HK-2 (cell line): ENCODE data around the gene BEGAIN.

Experiments
- DNase-seq: peaks from one replicate; pipeline ENCODE4 v3.0.0-alpha.2; 2018; ENCODE audit not compliant: unreplicated experiment

BEGAIN gene

GRCh38 chr14:100587086-100587762 lies at the start of gene BEGAIN:
Gene BEGAIN (minus strand): TSS chr14:100587417. CDS start chr14:100587290, 127 bp downstream.
- DNase-seq = peak; percentile 49

- DNase-seq = no peak
Measured at GRCh38 chr14:100636559-100636958, 49.3 kb upstream of the BEGAIN start.

GRCh38 chr14:100634026-100634425 lies 46.8 kb upstream of the BEGAIN start:
- no peak for DNase-seq

- no peak for DNase-seq
Measured at GRCh38 chr14:100633406-100633805, 46.2 kb upstream of the BEGAIN start.

GRCh38 chr14:100629696-100630095 lies 42.5 kb upstream of the BEGAIN start:
- no peak for DNase-seq

- no peak for DNase-seq
Measured at GRCh38 chr14:100629098-100629497, 41.9 kb upstream of the BEGAIN start.

DNA sequence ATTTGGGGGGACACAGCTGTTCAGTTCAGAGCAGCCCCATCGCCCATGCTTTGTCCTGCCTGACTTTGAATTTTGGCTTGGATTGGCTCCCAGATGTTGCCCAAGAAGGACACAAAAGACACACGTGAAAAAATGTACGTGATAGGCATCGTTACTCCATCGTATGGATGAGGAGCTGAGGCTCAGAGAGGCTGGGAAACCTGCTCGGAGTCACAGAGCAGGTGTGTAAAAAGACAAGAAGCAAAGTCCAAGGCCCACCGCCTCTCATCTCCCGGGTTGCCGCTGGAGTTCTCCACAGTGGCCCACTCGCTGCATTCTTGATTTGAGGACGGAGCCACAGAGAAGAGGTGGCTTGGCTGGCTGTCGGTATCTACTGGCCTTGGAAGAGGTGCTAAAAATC lies 41.0 kb upstream of the BEGAIN start:
- DNase-seq = no peak

DNA sequence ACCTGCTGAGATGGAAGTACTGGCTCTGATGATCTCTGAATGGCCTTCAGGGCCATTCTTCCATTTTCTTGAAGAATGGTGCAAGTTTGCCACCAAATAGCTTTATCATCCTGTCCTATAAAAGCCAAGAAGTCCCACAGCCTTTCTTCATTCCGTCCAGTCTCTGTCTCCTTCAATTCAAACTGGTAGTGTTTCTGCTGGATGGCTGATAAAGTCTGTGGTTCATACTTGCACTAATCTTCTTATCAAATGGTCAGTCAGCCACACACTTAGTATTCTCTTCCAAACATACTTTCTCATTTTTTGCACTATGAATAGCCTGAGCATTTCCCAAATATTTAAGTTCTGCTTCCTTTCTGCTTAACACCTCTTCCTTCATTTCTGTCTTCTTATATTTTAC lies 39.4 kb upstream of the BEGAIN start:
- DNase-seq = no peak

- DNase-seq = no peak
Measured at GRCh38 chr14:100623961-100624360, 36.7 kb upstream of the BEGAIN start.

- DNase-seq = no peak
Measured at GRCh38 chr14:100623557-100623956, 36.3 kb upstream of the BEGAIN start.

GRCh38 chr14:100622708-100623485 lies 35.7 kb upstream of the BEGAIN start:
- DNase-seq = no peak

DNA sequence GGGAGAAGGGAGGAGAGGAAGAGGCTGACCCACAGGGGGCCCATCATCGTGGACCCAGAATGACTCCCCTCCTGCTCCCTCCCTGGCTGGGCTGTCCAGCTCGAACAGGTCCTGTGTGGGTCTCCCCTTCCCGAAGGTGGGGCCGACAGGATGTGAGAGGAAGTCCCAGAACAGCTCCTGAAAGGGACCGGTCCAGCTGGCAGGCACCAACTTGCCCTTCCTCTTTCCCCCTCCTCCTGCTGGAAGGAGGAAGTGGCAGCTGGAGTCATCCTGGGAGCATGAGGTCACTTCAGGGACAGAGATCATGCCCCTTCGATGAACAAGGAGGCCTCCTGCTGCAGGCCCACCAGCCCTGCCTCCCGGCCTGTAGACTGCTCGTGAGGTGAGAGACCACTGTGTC lies 35.0 kb upstream of the BEGAIN start:
- DNase-seq = no peak

DNA sequence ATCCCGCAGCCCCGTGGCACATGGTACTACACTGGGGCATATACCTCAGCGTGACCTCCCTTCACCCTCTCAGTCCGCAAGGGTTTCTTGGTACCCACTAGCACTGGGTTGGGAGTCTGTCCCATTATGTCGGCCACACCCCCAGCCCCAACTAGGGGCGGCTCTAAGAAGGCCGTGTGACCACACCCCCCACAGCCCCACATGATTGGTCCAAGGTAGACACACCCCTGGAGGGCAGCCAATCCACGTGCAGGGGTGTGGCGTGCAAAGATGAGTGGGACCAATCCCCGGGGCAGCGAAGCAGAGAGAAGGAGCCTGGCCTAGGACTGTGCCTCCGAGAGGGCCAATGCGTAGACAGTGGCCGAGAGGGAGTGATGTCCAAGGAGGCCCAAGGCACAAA lies 34.6 kb upstream of the BEGAIN start:
- no peak for DNase-seq

DNA sequence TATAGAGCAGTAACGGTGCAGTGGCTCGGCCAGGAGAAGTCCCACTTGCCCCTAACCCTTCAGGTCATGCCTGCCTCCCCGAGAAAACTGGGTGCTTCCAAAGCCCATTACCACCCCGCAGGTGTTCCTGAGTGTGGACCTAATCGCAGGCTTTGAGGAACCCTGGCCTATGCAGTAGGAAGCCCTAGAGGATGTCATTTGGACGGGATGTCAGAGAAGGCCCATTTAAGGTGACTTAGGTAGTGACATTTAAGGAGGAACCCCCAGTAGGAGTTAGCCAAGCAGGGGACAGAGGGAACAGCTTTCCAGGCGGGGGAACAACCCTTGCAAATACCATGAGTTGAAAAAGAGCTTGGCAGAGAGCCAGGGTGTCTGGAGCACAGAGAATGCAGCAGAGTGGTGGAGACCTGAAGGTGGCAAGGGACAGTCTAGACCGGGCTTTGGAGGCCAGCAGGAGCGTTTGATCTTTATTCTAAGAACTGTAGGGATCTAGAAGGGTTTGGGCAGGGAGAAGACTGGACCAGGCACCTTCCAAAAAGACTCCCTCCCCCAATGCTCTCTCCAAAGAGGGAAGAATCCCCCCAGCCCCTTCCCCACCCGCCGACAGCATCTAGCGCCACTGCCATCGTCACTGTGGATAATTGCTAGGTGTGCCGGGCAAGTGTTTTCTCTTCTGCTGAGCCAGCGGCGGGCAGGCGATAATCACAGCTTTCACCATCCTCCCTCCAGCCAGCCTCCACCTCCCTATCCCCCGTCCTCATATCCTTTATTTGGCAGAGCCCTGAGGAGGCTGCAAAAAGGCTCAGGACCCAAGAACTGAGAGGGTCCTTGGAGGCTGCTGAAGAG lies 33.3 kb upstream of the BEGAIN start:
- no peak for DNase-seq

DNA sequence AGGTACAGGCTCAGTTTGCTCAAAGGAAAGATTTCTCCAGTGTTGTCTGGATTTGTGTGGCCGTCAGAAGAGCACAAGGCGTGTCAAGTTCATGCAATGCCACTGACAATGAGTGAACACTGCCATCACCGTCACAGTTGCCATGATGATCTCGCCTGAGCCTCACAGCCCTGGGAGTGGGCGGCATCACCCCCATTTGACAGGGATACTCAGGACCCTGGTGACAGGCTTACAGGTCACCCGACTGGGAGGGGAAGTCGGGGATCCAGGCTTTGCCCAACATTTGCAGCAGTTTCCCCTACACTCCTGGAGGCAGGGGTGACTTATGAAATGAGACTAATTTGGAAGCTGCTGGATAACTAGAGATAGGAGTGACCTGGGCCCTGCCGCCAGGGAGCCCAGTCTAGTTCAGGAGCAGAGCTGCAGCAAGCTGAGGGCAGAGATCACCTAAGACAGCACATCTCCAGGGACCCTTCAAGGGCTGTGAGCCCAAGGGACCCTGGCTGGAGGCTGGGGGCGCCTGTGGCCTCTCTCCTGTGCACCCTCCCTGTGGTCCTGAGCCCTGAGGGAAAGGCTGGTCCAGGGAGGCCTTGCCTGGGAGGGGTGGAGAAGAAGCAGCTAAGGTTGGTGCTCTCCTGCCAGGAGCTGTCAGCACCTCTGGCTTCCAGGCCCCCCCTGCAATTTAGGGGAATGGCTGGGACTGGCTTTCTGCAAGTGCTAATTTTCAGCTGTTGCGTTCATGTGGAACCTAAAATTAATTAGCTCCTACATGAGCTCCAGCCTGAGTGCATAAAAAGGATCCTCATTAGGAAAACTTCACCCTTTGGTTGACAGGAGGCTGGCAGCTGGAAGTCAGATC lies 32.4 kb upstream of the BEGAIN start:
- DNase-seq = no peak

- DNase-seq = no peak
Measured at GRCh38 chr14:100618763-100619320, 31.6 kb upstream of the BEGAIN start.

DNA sequence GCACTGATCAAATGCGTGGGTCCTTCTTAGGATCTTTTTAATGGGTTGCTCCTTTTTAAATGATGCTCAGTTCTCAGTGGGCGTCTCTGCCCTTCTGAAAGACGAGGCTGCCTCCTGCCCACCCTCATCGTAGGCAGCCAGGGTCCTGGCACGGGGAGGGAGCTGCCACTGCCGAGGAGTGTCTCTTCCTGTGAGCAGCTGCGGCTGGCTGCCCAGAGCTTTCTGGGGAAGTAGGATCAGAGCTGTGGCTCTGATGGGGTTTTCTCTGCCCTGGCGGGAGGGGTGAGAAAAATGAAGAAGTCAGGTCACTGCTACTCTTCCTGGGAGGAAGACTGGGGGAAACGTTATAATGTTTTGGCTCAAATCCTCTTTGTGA lies 31.1 kb upstream of the BEGAIN start:
- DNase-seq = no peak

- DNase-seq = no peak
Measured at GRCh38 chr14:100617410-100618317, 30.4 kb upstream of the BEGAIN start.

DNA sequence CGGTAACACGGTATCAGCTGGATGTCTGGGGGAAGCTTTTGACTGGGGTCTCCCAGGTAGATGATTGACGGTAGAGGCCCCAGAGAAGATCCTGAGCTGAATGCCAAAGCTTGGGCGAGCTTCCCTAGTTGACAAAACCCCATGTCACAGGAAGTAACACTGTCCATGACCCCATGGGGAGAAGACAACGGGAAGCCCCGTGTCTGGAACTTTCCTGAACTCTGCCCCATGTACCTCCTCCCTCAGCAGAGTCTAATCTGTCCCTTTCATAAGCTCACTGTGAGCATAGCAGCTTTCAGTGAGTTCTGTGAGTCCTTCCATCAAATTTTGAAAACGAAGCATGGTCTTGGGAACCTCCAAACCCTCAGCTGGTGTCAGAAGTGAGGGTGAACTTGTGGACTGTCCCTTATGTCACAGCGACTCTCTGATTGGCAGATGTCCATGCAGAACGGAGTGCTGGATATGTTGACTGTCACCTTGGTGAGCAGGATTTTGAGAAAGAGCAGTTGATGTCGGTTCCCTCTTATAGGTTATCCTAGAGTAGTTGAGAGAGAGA lies 29.7 kb upstream of the BEGAIN start:
- DNase-seq = no peak
